NCI-H2081 treated with DMSO at 0.1 percent for 48 hours (cell line): ENCODE data around the gene CDYL2.
"Not testable (repeated sequence)": the region's sequence is repeated elsewhere in the genome, so short reads cannot be mapped to it uniquely, and the experiment has no call there.

Experiments used
- DNase-seq: peaks from one replicate; lab custom pipeline; 2025; lab: John Stamatoyannopoulos, UW

The CDYL2 gene, protein sequence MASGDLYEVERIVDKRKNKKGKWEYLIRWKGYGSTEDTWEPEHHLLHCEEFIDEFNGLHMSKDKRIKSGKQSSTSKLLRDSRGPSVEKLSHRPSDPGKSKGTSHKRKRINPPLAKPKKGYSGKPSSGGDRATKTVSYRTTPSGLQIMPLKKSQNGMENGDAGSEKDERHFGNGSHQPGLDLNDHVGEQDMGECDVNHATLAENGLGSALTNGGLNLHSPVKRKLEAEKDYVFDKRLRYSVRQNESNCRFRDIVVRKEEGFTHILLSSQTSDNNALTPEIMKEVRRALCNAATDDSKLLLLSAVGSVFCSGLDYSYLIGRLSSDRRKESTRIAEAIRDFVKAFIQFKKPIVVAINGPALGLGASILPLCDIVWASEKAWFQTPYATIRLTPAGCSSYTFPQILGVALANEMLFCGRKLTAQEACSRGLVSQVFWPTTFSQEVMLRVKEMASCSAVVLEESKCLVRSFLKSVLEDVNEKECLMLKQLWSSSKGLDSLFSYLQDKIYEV

DNA sequence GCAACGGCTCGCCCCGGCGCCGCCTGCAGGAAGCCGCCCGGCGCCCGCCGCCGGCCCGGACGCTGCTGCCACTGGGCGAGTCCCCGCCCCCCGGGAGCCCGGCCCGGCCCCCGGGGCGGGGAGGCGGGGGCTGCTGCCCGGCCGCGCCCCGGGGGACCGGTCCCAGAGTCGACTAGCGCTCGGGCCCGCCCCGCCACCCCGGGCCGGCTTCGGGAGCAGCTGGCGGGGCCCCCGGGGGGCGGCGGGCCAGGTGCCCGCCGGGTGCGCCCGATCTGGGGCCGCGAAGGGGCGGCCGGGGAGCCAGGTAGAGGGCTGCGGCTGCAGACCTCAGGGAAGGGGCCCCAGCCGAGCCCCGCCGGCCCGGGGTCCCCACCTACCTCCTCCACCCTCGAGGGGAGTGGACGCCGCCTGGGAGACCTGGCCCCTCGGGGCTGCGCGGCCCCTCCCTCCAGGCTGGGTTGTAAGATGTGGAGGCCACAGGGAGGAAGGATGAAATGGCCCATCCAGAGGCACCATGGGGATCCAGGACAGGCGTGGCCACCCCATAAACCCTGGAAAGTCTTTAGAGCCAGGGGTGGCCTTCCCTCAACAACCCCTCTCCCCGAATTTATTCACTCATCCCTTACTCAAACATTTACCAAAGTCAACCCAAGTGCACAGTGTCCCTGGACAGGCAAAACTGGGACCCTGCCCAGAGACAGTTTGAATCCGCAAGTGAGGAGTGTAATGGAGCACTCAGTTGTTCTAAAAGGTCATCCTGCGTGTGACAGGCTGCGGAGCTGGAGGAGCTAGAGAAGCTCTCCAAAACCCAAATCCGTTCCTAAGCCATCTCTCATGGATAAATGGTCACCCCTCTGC lies at the start of gene CDYL2:
Gene CDYL2 (minus strand): TSS at position 73 of the 858 bp plus-strand sequence. CDS start 425 bp downstream, outside the sequence.
- DNase-seq = no peak

DNA sequence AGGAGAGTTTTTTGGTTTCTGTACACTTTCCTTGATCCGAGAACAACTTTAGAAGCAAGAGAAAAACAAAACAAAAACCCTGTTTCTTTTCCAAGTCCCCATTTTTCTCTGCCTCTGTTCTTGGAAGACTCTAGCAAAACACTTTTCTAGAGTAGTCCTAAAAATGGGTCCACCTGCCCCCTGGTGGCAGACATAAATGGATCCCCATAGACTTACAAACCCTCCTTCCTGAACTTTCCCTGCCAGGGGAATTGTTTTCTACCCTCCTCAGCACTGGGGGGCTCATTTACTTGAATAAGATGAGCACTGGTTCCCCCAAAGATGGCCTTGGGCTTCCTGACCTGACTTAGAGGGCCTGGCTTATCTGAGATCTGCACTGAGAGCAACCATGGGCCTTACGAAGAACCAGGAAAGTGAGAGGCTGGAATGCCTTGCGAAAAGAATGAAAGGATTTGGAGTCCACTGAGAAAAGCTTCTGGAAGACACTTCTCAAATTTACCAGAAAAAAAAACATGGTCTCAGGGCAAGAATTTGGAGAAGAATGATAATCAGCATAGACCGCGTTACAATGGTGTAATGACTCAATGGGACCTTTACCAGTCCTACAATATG lies 48.0 kb upstream of the CDYL2 start:
- no peak for DNase-seq

DNA sequence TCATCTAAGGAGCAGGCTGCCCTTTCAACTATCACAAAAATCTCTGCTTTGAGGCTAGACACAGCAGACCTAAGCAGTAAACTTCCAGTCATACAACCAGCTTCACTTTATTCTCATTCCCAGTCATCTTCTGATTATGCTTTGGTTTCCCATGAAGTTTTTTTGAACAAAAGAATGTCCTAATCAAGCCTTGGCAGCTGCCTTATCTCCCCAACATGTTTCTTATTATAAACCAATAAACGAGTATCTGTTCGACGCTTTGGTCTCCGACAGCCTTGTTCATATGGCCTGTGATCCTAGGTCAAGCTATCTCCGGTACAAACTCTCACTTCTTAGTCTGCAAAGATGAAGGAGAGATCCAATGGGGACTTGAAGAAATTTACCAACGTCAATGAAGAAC lies 47.4 kb upstream of the CDYL2 start:
- DNase-seq = no peak

DNA sequence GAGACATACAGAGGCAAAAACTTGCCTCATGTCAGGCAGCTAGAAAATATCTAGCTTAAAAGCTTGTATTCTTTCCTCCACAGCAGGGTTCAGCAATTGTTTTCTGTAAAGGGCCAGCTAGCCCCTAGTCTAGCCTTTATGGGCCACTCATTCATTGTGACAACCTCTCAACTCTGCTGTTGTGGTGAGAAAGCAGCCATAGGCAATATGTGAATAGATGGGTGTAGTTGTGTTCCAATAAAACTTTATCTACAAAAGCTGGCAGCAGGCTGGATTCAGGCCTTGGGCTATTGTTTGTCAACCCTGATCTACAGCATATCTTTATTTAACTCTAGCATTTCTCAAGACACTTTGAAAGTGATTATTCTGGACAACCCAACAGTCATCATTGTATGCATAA lies 46.4 kb upstream of the CDYL2 start:
- DNase-seq = no peak

DNA sequence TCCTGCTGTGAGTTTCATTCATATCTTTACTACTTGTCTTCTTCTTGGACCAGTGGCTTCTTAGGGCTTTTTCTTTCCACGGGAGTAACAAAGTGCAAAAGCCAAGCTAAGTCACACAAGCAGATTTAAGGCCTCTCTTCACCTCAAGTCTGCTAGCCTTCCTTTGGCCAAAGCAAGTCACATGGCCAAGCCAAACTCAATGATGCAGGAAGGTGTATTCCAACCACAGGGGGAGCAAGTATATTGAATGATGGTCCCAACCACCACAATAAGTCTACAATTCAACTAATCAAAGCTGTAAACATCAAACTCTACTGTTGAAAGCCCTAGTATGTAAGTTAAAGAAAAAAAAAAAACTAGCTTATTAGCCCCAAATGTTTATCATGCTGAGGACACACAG lies 44.5 kb upstream of the CDYL2 start:
- DNase-seq = no peak

DNA sequence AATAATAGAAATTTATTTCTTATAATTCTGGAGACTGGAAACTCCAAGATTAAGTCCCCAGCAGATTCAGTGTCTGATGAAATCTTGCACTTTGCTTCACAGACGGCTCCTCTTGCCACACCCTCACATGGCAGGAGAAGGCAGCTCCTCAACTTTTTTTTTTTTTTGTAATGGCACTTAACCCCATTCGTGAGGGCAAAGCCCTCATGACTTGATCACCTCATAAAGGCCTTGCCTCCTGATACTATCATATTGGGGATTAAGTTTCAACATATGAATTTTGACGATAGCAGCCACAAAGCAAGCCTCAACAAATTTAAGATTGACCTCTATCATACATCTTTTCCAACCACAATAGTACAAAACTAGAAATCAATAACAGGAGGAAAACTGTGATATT lies 42.3 kb upstream of the CDYL2 start:
- no peak for DNase-seq

DNA sequence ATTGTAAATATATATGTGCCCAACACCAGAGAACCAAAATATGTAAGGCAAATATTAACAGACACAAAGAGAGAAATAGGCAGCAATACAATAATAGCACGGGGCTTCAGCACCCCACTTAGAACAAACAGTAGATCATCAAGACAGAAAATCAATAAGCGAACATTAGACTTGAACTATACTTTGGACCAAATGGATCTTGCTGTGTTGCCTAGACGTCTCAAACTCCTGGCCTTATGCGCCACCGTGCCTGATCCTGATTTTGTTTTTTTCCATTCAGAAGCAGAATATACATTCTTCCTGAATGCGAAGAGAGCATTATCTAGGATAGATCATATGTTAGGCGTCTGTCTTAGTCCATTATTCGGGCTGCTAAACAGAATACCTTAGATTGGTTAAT lies 41.9 kb upstream of the CDYL2 start:
- DNase-seq = no peak

DNA sequence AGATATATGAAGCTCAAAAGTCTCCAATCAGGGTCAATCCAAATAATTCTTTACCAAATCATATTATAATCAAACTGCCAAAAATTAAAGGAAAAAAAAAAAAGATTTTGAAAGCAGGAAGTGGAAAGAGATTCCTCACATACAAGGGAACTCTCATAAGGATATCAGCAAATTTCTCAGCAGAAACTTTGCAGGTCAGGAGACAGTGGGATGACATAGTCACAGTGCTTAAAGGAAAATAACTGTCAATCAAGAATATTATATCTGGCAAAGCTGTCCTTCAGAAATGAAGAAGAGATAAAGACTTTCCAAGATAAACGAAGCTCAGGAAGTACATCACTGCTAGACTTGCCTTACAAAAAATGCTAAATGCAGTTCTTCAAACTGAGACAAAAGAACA lies 40.0 kb upstream of the CDYL2 start:
- no peak for DNase-seq

DNA sequence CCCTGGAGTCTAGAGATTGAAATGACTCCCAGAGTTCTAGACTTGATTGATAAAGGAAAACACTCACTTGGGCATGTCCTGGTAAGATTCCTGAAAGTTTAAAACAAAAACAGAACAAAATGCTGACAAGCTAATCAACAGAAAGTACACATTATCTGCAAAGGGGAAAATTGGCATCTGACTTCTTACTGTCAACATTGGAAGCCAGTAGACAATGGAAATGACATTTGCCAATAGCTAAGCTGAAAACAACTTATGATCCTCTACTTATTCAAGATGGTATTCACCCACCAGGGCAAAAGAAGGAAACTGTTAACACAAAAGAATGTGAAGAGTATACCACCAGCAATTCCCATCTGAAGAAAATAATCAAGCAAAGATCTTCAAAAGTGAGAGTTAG lies 36.8 kb upstream of the CDYL2 start:
- DNase-seq = no peak

DNA sequence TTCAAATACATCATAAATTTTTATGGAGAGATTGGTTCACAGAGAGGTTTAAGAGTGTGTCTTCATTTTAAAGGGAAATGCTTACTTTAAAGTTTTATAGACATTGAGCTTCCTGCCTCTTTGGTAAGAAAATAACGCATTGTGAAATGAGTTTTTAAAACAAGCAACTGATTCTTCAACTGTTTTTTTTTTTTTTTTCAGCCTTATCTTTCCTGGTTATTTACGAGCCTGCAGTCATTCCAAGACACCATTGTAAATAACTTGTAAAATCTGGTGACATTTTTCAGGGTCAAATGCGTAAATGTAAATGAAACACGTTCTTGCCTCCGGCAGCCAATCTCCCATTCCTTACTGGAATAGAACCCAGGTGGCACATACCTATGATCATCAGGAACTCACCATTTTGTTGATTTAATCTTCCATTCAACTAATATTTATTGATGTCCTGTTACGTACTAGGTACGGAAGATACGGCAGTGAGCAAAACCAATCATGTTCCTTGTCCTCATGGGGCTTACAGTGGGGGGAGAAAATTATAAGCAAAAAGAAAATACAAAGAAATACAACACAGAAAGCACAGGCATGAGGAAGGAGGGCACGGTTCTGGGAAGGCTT lies 33.2 kb upstream of the CDYL2 start:
- no peak for DNase-seq

DNA sequence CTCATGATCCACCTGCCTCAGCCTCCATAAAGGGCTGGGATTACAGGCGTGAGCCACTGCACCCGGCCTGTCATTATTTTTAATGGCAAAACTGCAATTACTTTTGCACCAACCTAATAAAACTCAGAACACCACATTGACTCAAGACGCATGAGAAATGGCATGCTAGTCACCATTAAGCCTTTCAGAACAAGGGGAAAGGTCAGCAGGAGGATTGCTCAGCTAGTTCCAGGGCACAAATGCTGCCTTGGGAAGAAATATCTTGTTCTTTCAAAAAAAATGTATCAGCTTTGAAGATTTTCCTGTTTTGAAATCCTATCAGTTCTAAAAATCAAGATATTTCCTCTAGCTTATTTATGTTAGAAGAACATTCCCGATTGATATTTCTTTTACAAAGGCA lies 32.4 kb upstream of the CDYL2 start:
- no peak for DNase-seq

DNA sequence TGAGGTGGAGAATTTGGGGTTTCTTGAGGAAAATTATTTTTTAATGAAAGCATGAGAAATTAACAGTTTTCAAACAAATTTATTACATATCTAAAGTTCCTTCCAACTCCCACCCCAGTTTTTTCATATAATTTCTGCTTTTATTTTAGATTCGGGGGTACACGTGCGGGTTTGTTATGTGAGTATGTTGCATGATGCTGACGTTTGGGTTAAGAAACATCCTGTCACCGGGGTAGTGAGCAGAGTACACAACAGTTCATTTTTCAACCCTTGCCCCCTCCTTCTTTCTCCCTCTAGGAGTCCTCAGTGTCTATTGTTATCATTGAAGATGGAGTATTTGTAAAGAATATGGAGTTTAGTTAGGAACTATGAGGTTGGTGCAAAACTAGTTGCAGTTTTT lies 31.8 kb upstream of the CDYL2 start:
- no peak for DNase-seq

DNA sequence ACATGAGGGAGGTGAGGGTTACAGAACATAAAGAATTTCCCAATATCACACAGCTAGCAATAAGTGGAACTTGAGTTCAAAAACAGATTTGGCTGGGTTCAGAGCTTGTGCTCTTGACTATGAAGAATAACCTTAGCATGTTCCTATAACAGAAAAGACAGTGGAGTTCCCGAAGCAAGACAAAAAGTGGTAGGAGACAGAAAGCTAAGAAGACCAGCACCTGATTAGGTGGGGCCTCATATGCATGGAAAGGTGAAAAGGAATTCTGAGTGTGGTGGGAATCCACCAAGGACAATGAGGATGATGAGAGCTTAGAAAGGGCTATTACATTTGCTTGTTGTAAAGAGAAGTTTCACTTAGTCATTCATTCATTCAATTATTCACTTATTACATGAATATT lies 26.6 kb upstream of the CDYL2 start:
- no peak for DNase-seq

DNA sequence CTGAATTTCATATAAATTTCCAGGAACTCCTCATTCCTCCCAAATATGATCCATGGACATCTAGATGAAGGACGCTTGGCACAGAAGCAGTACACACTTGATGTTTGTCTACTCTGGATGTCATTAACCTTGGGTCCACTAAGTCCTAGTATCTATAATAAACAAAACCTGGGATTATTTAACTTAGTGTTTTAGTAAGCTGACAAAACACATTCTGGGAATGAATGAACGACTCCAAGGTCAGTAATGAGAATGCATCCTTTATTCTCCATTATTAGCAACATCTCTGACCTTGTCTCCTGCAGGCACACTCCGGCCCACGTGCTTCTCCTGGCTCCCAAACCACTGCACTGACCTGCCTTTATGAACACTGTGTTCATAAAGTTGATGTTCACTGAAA lies 24.1 kb upstream of the CDYL2 start:
- DNase-seq = no peak

DNA sequence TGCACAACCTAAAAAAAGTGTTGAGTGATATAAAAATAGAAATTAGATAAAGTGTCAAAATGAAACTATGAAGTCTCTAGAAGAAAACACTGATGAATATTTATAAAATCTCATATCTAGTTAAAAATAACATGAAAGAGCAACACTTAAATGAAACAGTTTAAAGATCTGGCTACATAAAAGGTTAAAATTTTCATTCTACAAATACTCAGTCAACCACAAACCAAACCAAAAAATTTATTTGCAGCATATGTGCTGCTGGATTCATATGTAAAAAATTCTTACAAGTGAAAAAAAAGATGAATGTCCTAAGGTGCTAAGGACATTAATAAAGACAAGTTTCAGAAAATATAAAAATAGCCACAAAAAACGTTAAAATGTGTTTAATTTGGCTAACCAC lies 22.6 kb upstream of the CDYL2 start:
- no peak for DNase-seq

DNA sequence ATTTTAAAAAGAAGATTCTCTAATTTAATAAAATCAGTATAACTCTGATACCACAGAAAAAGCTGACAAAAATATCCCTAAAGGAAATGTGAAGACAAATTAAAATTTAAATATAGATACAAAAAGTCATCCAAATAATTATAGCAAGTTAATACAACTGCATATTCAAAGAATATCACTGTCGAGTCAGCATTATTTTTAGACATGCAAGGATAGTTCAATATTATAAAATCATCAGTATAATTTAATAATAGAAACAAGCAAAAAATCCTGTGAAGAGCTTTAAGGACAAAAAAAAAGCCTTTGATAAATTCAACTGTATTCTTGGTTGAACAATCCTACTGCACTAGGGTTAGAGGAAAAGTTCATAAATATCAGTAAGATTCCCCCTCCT lies 21.0 kb upstream of the CDYL2 start:
- no peak for DNase-seq

DNA sequence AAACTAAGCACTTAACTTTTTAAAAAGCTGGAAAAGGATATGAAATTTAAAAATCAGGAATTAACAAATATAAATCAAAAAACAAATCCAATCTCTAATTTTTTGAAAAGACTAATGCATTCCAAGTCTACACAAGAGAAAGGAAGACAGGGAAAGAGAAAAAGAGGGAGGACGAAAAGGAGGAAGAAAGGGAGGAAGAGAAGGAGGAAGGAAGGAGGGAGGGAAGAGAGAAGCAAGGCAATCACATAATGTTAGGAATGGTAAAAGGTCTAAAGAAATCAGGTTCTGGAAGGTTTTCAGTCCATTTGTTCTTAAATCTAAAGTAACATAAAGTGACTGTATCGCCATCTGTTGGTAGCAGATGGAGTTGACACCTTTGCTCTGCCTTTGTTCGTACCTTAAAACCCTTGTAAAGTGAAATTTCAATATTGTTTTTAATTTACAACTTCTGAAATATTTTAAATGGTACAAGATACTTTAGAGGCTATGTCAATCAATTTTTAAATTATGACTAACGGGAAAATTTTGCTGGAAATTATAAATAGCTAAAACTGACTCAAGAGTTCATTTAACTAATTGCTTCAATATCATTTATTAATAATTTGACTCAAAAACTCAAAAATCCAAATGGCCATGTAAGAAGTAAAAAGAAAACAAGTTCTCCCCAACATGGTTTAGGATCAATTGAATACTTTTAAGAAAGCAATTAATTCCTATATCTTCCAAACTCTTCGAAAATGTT lies 20.4 kb upstream of the CDYL2 start:
- DNase-seq = no peak

DNA sequence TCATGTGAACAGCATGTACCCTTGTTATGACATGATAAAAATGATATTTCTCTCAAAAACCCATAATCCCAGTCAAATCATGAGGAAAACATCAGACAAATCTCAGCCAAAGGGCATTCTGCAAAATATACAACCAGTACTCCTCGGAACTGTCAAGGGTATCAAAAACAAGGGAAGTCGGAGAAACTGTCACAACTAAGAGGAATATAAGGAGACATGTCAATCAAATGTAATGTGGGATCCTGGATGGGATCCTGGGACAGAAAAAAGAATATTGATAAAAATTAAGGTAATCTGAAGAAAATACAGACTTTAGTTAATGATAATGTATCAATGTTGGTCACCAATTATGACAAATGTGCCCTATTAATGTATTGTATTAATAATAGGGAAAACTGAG lies 15.6 kb upstream of the CDYL2 start:
- no peak for DNase-seq

DNA sequence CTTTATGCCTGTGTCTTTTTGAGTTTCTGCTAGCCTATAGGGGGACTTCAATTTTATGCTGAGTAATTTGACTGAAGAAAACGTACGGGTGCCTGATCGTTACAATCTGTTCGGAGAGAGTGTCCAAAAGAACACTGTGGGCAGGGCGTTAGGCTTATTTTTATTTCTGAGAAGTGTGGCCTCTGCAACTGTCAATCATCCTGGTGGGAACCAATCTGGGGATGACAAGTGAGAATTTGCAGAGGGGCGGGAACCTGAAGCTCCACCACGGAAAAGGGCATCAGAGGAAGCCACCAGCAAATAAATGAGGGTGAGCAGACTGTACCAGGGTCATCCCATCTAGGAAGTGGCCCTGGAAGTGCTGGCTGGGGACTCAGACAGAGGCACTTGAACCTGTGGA lies 12.0 kb upstream of the CDYL2 start:
- no peak for DNase-seq

DNA sequence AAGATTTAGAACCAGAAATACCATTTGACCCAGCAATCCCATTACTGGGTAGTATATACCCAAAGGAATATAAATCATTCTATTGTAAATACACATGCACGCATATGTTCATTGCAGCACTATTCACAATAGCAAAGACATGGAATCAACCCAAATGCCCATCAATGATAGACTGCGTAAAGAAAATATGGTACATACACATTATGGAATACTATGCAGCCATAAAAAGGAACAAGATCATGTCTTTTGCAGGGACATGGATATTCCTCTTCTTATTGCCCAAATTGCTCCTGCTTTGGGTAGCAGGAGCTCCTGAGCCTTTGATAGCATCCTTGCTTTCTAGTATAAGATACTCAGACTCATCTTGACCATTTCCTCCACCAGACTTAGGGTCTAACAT lies 10.9 kb upstream of the CDYL2 start:
- DNase-seq = not testable (repeated sequence)

DNA sequence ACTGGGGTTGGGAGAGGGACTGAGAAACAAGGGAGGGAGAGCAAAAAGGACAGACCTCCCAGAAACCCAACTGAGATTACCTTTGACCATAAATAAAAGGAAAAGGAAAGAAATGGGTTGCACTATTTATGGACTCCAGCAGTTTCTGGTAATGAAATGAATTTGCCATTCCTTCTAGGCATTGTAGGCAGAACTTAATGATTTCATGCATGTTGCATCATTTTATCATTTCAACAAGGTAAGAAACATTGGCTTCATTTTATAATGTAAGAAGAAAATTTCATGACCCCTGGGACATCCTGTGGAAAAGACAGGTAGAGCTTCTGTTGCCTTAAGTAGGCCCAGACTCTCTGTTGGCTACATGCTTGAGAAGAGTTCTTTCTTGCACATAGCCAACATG lies 8.2 kb upstream of the CDYL2 start:
- DNase-seq = no peak

DNA sequence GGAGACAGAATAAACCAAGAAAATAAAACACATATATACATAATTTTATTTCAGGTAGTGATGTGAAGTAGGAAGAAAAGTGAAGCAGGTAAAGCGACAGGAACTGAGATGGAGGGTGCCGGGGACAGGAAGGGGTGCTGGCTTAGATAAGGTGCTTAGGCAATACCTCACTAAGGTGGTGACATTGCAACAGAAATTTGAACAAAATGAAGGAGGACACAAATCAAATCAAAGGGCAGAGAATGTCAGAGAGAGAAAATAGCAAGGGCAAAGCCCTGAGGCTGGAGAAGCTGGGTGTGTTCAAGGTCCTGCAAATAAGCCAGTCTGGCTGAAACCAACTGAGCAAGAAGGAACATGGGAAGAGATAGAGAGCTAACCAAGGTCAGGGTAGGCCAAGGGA lies 5.0 kb upstream of the CDYL2 start:
- DNase-seq = no peak
